ENCODE results near the gene SLC50A1.
"Not testable (repeated sequence)": the region's sequence is repeated elsewhere in the genome, so short reads cannot be mapped to it uniquely, and the experiment has no call there.

The SLC50A1 gene

DNA sequence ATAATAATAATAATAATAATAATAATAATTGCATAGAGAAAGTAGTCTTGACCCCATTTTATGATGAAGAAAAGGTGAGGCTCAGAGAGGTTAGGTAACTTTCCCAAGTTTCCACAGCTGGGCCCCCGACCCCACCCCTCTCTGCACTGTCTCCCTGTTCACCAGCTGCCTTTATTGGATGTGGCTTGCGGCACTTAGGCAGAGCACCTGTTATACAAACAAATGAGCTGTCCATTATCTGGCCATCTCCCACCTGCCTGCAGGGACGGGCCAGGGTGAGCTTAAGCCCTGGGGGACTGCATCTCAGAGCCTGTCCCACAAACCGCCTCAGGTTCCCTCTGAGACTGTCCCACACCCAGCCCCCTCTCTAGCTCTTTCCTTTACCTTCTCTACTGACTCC lies 18.0 kb upstream of the SLC50A1 start:
- no peak for FAIRE-seq

DNA sequence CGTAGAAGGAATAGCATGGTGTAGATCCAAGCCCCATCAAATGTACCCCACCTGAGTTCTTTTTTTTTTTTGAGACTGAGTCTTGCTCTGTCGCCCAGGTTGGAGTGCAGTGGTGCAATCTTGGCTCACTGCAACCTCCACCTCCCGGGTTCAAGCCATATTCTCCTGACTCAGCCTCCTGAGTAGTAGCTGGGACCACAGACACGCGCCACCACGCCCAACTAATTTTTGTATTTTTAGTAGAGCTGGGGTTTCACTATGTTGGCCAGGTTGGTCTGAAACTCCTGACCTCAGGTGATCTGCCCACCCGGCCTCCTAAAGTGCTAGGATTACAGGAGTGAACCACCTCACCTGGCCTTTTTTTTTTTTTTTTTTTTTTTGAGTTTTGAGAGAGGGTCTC lies 17.6 kb upstream of the SLC50A1 start:
- FAIRE-seq = not testable (repeated sequence)

DNA sequence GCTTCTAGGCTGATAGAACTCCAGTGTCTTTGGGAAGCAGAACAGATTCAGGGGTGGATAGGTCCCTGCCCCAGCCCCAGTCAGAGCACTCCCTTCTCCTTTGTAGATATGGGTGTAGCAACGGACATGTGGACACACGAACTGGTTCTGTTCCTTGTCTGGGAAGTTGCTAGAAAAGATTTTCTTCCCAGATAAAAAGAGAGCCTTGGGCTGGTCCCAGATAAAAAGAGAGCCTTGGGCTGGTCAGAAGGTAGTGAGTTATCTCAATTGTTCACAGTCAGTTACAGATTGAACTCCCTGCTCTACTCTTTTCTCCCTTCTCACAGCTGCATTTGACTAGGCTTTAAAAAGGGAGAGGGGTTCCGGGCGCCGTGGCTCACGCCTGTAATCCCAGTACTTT lies 15.4 kb upstream of the SLC50A1 start:
- FAIRE-seq = no peak

DNA sequence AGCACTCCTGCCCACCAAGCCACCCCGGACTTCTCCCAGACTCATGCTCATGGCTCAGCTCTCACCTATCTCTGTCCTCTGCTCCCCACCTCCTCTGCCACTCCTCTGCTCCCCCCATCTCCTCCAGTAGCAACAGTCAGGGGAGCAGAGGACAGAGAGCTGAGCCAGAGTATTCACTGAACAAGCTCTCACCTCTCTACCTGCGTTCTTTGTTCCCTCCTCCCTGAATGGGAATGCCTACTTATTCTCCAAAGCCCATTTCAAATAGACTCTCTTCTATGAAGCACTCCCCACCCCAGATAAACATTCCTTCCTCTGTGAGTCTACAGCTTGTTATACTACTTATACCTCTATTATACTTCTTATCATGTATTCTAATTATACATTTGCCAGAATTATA lies 14.4 kb upstream of the SLC50A1 start:
- no peak for FAIRE-seq

DNA sequence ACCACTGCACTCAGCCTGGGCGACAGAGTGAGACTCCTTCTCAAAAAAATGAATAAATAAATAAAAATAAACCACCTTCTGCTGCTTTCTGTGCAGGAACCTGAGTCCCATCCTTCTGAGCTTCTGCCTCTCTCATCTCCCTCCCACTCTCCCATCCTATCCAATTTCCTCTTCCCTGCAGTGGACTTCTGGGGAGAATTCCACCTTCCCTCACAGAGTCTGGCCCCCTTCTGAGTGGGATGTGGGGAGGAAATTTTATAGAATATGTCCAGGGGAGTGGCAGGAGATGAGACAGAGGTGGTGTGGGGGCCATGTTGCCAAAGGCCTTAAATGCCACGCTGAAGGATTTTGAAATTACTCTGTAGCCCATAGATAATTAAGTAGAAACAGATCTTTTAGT lies 13.3 kb upstream of the SLC50A1 start:
- no peak for FAIRE-seq

DNA sequence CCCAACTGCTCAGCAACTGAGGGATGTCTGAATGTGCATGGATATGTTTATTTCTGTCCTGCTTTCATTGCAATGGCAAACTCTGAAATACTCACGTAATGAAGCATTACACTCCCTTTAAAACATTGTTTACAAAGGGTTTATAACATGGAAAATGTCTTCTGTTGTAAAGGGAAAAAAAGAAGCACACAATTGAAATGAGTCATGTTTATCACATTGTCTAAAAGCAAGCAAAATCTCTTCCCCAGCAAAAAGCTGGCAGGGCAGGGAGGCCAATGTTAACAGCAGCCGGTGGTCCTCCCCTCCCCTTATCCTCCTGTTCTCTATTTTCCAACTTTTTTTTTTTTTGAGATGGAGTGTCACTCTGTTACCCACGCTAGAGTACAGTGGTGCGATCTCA lies 11.9 kb upstream of the SLC50A1 start:
- no peak for FAIRE-seq

DNA sequence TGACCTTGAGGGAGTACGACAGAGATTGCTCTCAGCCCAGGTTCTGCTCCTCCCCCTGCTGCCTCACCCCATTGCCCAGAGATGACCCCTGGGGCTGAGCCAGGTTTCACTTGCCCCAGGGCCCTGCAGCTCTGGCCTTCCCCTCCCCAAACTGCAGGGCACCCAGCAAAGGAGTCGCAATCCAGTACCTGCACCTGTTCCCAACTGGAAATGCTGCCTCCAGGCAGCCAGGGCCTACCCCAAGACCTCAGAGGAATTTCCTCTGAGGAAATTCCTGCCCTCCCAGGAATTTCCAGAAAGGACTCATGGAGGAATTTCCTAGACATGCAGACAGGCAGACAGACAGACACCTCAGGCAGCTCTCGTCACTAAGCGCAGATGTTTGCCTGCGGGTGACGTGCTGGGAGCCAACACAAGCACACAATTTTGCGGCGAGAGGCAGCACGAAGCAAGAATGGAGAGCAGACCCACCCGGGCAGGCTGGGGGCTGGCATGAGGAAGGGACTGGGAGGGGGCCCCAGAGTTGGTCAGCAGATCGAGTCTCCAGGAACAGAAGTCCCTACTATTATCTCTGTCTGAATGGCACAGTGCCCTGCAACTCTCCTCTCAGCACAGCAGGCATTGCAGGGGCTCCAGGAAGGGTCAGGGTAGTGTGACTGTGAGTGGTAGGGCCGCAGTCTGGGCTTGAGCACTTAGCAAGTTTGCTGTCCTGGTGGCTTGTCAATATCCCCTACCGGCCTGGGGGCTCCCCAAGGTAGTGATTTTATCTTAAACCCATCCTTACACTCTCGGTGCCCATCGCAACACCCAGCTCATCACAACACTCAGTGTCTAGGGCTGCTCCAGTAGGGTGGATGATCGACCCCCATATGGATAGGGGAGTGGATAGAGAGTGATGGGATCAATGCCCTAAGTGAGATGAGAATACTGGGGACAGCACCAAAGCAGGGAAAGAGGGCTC lies 10.9 kb upstream of the SLC50A1 start:
- FAIRE-seq = no peak

DNA sequence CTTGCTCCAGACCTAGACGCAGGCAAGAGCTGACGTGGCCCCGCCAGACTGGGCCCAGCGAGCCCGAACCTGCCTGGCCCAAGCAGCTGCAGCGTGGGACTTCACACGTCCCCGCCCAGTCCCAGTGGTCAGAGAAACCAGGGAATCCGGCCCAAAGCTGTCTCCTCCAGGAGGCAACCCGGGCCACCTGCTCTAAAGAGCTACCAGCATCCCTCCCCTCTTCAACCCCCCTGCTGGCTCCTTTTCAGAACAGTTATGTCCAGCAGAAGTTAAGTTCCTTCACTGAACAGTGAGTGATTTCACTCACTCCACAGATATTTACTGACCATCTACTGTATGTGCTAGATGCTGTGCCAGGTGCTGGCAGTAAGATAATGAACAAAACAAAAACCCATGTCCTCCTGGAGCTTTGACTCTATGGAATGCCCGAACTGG lies 10.1 kb upstream of the SLC50A1 start:
- no peak for FAIRE-seq

DNA sequence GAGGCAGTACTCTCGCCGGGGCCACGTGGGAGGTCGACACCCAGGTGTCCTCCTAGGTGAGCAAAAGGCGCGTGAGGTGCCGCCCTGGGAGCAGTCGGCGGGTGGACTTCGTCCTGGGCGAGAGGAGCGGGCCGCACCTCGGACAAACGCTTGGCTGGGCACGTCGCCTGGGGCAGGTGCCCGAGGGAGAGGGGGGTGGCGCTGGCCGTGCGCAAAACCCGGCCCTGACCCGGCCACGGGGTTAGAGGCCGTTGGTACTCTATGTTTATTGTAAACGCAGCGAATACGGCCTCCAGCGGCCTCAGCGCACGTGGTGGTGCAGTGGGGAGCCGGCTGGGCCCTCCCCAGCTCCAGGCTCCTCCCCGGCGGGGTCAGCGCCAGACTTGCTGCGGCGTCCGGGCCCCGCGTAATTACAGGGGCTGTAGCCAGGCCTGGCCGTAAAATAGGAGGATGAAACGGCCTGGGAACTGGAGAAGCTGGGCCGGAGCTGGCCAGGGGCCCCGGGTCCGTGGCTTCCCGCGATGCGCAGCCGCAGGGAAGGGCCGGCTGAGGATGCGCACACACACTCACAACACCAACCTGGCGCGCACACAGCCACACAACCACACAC lies 9.6 kb upstream of the SLC50A1 start:
- FAIRE-seq = no peak

DNA sequence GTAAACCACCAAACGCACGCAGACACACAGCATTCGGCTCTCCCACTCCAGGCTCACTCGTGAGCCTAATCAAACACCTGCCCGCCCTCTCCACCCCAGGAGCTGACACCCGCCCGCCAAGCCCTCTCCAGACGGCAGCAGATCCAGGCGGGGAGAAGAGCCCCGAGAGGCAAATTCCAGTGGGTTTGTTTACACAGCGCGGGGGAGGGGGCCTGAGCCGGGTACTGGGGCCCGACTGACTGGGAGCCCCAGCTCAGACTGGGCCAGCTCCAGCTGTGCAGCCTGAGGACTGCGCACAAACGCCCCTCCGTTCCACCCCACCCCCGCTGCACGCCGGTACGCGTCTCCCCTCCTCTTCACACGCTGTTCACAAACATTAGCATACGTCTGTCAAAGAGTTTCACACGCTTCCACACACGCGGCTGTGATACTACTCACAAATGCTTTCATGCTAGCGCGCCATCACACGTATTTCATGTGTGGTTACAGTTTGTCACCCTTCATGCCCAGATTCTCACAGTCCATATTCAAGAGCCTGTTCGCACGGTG lies 9.0 kb upstream of the SLC50A1 start:
- no peak for FAIRE-seq

DNA sequence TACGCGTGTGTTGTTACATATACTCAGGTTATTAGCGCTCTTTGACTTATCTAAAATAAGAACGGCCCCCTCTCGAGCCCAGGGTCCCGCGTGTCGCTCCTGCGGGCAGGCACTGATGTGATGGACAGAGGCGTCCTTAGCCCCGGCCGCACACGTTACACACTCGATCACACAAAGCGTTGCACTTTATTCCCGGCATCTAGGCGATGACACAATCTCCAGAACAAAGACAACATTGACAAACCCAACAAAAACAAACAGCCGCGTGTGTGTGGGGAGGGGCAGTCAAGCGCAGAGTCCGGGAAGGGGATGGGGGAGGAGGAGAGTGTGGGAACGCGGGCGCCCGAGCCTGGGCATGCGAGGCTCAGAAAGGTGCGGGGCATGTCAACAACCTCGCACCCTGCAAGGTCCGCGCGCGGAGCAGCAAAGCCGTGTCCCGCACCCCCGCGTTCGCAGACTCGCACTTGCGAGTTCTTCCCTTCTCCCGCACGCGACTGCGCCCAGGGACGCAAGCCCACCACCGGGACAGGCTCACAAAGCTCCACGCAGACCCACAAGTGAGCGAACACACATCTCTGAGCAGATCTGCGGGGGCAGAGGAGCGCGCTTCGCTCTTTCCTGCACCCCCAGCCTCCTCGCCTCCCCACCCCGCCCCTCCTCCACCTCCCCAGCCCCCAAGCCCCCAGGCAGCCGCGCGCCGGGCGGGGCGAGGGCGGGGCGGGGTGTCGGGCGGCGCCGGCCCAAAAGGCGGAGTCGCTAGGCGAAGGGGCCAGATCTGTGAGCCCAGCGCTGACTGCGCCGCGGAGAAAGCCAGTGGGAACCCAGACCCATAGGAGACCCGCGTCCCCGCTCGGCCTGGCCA lies 8.3 kb upstream of the SLC50A1 start, which contains the start of gene EFNA1:
Gene EFNA1, plus strand, starts transcription at position 772 of the 862 bp plus-strand sequence. CDS start 102 bp downstream, outside the sequence.
- no peak for FAIRE-seq

DNA sequence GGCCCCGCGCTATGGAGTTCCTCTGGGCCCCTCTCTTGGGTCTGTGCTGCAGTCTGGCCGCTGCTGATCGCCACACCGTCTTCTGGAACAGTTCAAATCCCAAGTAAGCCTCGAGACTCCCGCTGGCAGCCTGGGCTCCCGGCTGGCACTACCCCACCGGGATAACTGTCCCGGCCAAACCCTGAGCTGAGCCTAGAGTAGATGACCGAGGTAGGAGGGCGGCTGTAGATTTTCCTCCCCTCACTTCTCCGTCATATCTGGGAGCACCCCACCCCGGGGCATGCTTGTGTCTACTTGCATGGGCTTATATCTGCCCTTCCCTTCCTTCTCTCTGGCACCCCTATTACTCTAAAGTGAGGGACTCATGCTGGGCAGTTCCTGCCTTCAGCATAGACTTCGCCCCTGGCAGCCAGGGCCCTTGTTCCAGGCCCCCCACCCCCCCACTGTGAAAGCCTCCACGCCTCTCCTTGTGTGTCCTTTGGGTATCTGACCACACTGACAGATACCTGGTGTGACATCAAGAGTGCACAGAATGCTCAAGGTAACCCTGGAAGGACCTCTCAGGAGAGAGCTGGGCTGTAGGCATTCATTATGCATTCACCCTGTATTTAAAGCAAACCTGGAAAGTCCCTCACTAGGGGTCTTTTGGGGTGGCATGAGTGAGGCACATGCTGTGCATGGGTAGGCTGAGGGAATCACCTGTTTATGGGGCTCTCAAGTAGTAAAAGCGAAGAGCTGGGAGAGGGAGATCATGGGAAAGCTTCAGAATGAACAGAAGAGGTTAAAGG lies 7.5 kb upstream of the SLC50A1 start:
- no peak for FAIRE-seq

DNA sequence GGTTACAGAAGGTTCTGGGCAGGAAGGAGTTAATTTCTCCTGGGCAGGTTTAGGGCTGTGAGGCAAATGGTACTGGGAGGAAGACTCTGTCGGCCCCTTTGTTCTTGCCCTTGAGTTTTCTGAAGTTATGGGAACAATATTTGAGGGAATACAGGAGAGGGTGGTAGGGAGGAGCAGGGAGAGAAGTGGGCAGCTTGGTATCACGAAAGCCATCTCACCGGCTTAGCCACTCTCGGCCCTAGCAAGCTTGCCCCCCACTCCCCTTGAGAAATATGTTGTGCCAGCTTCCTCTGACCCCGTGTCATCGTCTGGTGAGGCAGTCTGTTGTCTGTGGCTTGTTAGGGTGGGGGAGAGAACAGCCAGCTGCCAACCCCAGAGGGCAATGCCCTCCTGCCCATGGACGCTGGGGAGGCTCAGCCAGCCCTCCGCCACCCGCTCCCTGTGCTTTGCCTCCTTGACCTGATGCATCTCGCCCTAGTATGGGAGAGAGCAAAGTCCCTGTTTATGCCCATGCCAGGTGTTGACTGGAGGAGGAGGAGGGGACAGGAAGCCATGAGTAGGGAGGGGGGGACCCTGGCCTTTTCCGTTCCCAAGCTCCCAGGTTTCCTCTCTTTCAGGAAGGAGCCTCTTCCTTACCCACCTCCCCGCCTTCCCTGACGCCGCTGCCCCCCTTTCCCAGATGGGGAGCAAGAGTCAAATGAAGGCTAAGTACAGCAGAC lies 6.7 kb upstream of the SLC50A1 start:
- FAIRE-seq = no peak

DNA sequence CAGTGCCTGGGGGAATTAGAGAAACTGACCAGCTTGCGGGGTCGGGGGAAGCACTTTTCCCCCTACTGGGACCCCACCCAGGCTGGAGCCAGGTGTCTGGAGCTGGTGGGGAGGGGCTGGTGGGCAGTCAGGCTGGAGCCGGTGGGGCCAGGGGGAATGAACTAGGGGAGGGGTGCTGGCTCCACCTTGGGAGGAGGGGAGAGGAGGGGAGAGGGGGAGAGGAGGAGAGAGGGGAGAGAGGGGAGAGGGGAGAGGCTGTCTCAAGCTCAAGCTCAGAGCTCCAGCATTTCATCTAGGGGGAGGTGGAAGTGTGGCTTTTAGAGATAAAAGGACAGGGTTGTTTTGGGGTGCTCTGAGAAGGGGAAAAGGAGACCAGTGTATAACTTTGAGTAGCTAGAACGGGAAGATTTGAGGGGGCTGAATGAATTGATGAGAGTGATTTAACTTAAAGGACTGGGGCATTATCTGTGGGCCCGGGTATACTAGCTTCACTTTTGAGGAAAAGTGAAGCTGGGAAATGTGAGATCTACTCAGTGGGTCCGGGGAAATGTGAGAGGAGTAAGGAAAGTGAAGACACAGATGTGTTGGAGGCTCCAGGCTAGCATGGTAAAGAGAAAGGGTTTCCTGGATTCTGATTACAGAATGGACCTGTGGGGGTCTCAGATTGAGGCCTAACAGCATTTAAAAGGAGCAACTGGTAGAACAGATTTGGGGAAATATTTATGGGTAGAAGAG lies 5.2 kb upstream of the SLC50A1 start:
- no peak for FAIRE-seq

DNA sequence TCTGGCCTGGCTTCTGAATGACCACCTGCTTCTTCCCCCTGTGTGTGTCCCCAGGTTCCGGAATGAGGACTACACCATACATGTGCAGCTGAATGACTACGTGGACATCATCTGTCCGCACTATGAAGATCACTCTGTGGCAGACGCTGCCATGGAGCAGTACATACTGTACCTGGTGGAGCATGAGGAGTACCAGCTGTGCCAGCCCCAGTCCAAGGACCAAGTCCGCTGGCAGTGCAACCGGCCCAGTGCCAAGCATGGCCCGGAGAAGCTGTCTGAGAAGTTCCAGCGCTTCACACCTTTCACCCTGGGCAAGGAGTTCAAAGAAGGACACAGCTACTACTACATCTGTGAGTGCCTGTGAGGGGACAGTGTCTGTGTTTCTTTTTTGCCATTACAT lies 4.4 kb upstream of the SLC50A1 start:
- FAIRE-seq = no peak

DNA sequence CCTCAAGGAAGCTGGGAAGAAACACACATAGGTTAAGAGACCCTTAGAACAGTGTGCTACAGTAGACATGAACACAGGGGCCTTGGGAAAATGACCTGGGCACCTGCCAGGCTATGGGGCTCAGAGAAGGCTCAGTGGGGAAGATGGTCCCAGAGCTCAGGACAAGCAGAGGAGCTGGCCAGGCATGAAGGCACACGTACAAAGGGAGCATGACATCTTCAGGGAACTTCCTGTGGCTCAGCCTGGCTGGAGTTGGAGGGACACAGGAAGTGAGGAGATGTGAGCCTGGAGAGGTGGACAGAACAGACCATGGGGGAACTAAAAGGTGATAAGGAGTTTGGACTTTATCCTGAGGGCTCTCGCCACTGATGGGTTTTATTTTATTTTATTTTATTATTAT lies 3.8 kb upstream of the SLC50A1 start:
- no peak for FAIRE-seq

DNA sequence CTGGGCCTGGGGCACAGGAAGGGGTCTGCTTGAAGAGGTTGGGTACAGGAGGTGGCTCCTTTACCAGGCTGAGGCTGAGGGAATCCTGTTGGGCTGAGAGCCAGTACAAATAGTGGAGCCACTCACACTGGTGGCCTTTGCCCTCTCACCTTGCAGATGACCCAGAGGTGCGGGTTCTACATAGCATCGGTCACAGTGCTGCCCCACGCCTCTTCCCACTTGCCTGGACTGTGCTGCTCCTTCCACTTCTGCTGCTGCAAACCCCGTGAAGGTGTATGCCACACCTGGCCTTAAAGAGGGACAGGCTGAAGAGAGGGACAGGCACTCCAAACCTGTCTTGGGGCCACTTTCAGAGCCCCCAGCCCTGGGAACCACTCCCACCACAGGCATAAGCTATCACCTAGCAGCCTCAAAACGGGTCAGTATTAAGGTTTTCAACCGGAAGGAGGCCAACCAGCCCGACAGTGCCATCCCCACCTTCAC lies 1.8 kb upstream of the SLC50A1 start:
- no peak for FAIRE-seq

DNA sequence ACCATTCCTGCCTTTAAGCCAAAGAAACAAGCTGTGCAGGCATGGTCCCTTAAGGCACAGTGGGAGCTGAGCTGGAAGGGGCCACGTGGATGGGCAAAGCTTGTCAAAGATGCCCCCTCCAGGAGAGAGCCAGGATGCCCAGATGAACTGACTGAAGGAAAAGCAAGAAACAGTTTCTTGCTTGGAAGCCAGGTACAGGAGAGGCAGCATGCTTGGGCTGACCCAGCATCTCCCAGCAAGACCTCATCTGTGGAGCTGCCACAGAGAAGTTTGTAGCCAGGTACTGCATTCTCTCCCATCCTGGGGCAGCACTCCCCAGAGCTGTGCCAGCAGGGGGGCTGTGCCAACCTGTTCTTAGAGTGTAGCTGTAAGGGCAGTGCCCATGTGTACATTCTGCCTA lies 1.3 kb upstream of the SLC50A1 start:
- no peak for FAIRE-seq

DNA sequence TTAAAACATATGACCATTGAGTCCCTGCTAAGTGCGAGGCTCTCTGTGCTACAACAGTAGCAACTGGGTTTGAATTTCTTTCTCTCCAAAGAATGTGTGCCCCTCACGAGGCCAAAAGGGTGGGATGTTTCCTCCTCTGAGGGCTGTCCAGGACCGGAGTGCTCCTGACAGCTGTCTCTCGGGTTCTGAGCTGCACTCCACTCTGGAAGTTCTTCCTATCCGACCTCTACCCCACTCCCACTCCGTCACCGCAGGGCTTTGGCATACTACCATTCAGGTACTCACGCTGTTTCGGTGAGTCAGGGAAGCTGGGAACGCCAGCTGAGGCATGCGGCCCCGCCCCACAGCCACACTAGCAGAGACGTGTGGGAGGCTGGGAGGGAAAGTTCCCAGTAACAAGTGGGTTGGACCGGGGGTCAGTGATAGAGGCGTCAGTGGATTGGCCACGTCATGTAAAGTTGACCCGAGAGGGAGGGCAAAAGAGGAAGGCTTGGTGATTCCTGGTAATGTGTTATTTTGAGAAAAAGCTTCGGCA lies 705 bp upstream of the SLC50A1 start:
- FAIRE-seq = no peak

DNA sequence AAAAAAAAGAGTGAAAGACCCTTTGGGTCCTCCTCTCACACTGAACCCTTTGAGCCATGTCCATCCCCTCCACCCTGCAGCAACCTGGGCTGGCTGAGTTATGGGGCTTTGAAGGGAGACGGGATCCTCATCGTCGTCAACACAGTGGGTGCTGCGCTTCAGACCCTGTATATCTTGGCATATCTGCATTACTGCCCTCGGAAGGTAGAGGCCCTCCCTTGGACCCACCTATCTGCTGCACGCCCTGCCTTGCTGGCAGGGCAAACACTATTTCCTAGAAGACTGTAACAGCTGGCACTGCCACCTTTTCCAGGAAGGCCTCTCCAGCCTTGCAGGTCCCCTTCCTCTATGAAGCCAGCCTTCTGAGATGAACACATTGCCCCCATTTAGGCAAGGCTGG lies 1.1 kb downstream of the SLC50A1 start:
- no peak for FAIRE-seq
